WI38 (cell line): ENCODE results near the gene P2RY11.

ENCODE experiments used
- H3K4me3 ChIP-seq: 2 replicates; pipeline ENCODE4 v1.5.1; 2011; ENCODE audit warnings: low read depth, mild to moderate bottlenecking, control low read depth, low read length
- TF ChIP-seq, protein P1 (sequence below): IDR thresholded peaks from 2 replicates; pipeline ENCODE4 v1.5.1; 2012; ENCODE audit warnings: low read depth, mild to moderate bottlenecking, control low read depth, low read length

Gene P2RY11

DNA sequence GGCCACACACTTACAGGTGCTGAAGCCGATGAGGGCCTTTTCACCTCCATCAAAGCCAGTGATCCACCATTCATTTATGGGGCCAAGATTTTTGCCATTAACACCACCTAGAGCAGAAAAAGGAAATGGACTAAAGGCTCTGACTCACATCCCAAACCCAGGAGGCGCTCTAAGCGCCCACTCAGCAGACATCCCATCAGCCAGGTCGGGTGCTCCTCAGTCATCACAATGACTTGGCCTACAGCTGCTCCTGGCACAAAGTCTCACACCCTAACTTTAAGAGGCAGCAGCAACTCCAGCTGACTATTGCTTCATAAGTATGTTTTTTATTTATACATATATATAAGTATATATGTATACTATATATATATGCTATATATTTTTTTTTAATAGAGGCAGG is 44.3 kb downstream of the P2RY11 start:
- TF ChIP-seq, protein P1, sequence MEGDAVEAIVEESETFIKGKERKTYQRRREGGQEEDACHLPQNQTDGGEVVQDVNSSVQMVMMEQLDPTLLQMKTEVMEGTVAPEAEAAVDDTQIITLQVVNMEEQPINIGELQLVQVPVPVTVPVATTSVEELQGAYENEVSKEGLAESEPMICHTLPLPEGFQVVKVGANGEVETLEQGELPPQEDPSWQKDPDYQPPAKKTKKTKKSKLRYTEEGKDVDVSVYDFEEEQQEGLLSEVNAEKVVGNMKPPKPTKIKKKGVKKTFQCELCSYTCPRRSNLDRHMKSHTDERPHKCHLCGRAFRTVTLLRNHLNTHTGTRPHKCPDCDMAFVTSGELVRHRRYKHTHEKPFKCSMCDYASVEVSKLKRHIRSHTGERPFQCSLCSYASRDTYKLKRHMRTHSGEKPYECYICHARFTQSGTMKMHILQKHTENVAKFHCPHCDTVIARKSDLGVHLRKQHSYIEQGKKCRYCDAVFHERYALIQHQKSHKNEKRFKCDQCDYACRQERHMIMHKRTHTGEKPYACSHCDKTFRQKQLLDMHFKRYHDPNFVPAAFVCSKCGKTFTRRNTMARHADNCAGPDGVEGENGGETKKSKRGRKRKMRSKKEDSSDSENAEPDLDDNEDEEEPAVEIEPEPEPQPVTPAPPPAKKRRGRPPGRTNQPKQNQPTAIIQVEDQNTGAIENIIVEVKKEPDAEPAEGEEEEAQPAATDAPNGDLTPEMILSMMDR = no peak
- no peak overlapping the region for H3K4me3 ChIP-seq

DNA sequence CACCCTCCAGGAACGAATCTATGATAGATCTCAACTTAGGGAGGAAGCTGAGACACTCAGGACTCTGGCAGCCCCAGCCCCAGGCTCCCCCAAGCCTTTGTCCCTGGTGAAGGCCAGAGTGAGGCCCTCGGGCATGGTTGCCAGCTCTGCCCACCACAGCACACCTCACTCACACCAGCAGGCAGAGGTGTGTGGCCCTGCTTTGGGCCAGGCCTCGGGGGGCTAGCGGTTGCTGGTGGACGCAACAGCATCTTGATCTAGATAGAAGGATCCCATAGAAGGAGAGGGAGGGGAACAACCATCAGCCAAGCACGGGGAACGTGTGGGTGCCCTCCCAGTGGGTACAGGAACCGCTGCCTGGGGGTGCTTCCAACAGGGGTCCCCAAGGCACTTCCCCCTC is 46.6 kb downstream of the P2RY11 start:
- no peak overlapping the region for H3K4me3 ChIP-seq
- TF ChIP-seq, protein P1 = no peak

DNA sequence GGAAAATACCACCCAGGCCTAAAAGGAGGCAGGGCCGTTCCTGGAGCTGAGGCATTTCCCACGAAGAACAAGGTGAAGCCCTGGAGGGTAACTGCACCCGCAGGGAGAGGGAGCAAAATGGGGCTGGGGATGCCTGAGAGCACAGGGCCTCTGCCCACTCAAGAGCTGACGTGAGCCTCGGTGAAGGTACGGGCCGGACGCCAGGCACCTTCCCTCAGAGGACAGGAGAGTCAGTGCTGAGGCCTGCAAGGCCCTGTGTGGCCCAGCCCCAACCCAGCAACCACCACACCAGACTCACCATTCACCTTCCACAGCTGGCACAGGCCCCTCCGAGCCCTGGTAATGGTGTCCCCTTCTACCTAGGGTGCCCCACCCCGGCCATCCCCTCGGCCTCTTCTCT is 47.0 kb downstream of the P2RY11 start:
- no peak overlapping the region for H3K4me3 ChIP-seq
- TF ChIP-seq, protein P1 = no peak

DNA sequence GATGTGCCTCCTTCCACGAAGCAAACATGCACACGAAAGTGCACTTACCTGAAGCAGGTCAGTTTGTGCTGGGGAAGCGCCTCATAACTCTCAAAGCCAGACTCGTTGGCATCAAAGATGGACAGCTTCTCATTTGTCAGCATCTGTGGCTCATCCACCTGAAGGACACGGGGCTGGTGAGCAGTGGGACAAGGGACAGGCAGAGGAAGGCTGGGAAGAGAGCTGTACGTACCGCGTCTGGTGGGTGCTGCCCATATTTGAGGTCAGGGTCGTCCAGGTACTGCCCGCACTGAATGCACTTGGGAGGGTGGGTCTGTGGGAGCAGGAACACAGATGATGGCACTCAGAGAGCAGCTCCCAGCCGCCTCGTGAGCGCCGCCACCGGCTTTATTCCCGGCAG is 48.1 kb downstream of the P2RY11 start:
- TF ChIP-seq, protein P1 = no peak
- no peak overlapping the region for H3K4me3 ChIP-seq

DNA sequence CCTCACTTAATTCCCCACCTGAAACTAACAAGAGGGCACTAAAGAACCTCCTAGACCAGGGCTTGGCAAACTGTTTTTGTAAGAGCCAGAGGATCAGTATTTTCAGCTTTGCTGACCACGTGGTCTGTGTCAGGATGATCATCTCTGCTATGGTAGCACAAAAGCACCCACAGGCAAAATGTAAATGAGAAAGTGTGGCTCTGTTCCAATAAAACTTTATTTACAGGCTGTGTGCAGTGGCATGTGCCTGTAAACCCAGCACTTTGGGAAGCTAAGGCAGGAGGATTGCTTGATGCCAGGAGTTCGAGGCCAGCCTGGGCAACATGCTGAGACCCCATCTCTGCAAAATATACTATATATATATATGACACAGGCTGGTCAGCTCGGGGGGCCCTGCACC is 52.0 kb downstream of the P2RY11 start:
- H3K4me3 ChIP-seq = no peak overlapping the region

More for the DNA sequence above, 52.0 kb downstream of the P2RY11 start:
- TF ChIP-seq, protein P1 = no peak
